ENCODE data around the gene TSC22D4.

- TF ChIP-seq POLR2AphosphoS5 (IDR thresholded peaks at IDR 0.05; ENCODE audit: low read depth, low read length) (no peak), POLR2A (IDR thresholded peaks at IDR 0.05; ENCODE audit: low read depth, low read length) (no peak), SPI1 (IDR thresholded peaks at IDR 0.05; ENCODE audit: low read depth, low read length) (no peak), TAF1 (IDR thresholded peaks at IDR 0.05; ENCODE audit: low read depth, low read length) (no peak)
Measured at GRCh38 chr7:100482728-100483089, 3.7 kb upstream of the TSC22D4 start.

Measured in GM12891 (cell line).